Testis (tissue), 2 donors: ENCODE results near the gene SH3RF3.

Source experiments
- CTCF ChIP-seq, 3 experiments: fragments of 450-650 bp in 2 of 3; fragments of 200-600 bp in 1 of 3; sonication (generic) in 1 of 3; IDR thresholded peaks; one replicate each; pipeline ENCODE4 v1.5.1; 2016 to 2019; ENCODE audit warnings: antibody characterized with exemption in 3 of 3, mild to moderate bottlenecking in 2 of 3, moderate library complexity in 1 of 3
- POLR2A ChIP-seq: fragments of 450-650 bp; IDR thresholded peaks from one replicate; pipeline ENCODE4 v1.6.1; 2017; ENCODE audit warnings: antibody characterized with exemption, mild to moderate bottlenecking, moderate library complexity

GRCh38 chr2:109497463-109497862 is 368.5 kb downstream of the SH3RF3 start:
- TF ChIP-seq CTCF (IDR thresholded peaks at IDR 0.05) (no peak), POLR2A (no peak)
